Naive B cell (primary cell): ENCODE measurements around the gene DNAAF1. TPM values are rescaled to one million over a fixed set of nuclear protein-coding genes. Genes with fewer than 3 reads are reported as not detected.
A peak's percentile ranks its signal among the peaks of the same experiment; 100 is the strongest.

Experiments
- ATAC-seq, 2 donors: fragments of 150-1000 bp; cut with Tn5 transposase; 2 replicates each; pipeline ENCODE4 v1.10.0; 2021; ENCODE audit warnings: low read depth in 2 of 2, mild to moderate bottlenecking in 2 of 2, moderate library complexity in 2 of 2
- DNase-seq: peaks from one replicate; pipeline ENCODE4 v3.0.0; 2022
- H3K27ac Mint-ChIP-seq, 6 donors: one replicate each; pipeline ENCODE4 v1.8.0; 2020 to 2022; ENCODE audit warnings: mild to moderate bottlenecking in 6 of 6, mixed read lengths in 6 of 6, moderate library complexity in 5 of 6, inconsistent platforms in 2 of 6
- H3K27me3 Mint-ChIP-seq, 3 donors: one replicate each; pipeline ENCODE4 v1.8.0; 2021 to 2022; ENCODE audit warnings: mixed read lengths in 3 of 3, mild to moderate bottlenecking in 1 of 3
- H3K36me3 Mint-ChIP-seq, 2 donors: one replicate each; pipeline ENCODE4 v1.8.0; 2020 to 2022; ENCODE audit warnings: mixed read lengths in 2 of 2, inconsistent platforms in 1 of 2, mild to moderate bottlenecking in 1 of 2
- H3K4me1 Mint-ChIP-seq, 3 donors: one replicate each; pipeline ENCODE4 v1.8.0; 2020 to 2022; ENCODE audit warnings: mixed read lengths in 3 of 3, inconsistent platforms in 1 of 3, mild to moderate bottlenecking in 1 of 3, moderate library complexity in 1 of 3
- H3K4me3 Mint-ChIP-seq, 8 donors: one replicate each; pipeline ENCODE4 v1.8.0; 2020 to 2022; ENCODE audit warnings: mild to moderate bottlenecking in 8 of 8, mixed read lengths in 8 of 8, moderate library complexity in 8 of 8, inconsistent platforms in 2 of 8
- H3K9me3 Mint-ChIP-seq, 7 donors: one replicate each; pipeline ENCODE4 v1.8.0; 2020 to 2022; ENCODE audit warnings: mixed read lengths in 7 of 7, mild to moderate bottlenecking in 5 of 7, inconsistent platforms in 2 of 7, moderate library complexity in 1 of 7
- polyA plus RNA-seq, 6 donors: library from polyadenylated mRNA; unstranded; fragments of 300-500 nt; fragmentation: Illumina TruSeq; gene quantifications; one replicate each; pipeline ENCODE4 v1.2.3, GENCODE V29; 2021; ENCODE audit warnings: low read depth in 6 of 6

Gene DNAAF1
- polyA plus RNA-seq, 6 donors from 2014 or later = 0.43 TPM; not detected in 5

DNA sequence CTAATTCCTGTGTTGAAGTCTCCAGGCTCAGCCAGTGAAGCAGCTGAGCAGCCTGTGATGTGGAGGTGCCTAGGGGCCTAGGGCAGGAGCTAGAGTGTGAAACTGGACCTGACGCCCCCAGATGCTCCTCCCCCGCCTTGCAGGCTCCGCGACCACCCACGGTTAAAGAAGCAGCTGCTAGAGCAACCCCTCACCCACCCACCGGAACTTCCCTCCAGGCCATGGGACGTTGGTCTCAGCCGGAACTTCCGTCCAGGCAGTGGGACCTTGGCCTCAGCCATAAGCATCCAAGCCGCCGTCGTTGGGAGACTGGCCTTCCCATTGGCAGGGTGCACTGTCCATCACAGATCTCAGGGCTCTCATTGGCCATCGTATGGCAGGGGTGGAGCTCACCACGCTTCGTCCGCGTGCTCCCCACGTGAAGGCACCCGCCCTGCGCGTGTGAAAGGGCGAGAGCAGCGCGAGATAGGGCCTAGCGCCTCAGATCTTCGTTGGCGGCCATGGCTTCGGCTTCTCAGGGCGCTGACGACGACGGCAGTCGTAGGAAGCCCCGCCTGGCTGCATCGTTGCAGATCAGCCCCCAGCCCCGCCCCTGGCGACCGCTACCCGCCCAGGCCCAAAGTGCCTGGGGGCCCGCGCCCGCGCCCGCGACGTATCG lies 45.8 kb downstream of the DNAAF1 start, which contains the start of gene ADAD2:
Gene ADAD2, plus strand, starts transcription at position 427 of the 658 bp plus-strand sequence. Its CDS starts 74 bp downstream, at position 501.
- Mint-ChIP-seq H3K27me3 (peaks cover 0 to 7% (median 0%) of the 10 kb centered on the region in 3 donors), H3K36me3 (no peaks in the 10 kb centered on the region), H3K27ac (no peak within 1 kb of the TSS), H3K4me1 (peaks cover 4 to 27% (median 22%) of the 10 kb centered on the region in 3 donors), H3K4me3 (peak within 1 kb of the TSS in 2 of 8 donors; percentile 9 to 64), H3K9me3 (no peaks in the 10 kb centered on the region)
- DNase-seq (no peak), ATAC-seq (no peak)

- DNase-seq (no peak), ATAC-seq (no peak)
- H3K27ac Mint-ChIP-seq = no peak overlapping the region
- peaks cover 4 to 22% (median 17%) of the 10 kb centered on the region in 3 donors for H3K4me1 Mint-ChIP-seq
- H3K4me3 Mint-ChIP-seq = peak overlapping the region in 1 of 8 donors; percentile 9
- no peaks in the 10 kb centered on the region for H3K9me3 Mint-ChIP-seq
- H3K36me3 Mint-ChIP-seq = no peaks in the 10 kb centered on the region
- peaks cover 0 to 7% (median 2%) of the 10 kb centered on the region in 3 donors for H3K27me3 Mint-ChIP-seq
Measured at GRCh38 chr16:84191466-84191865, 46.4 kb downstream of the DNAAF1 start.

GRCh38 chr16:84193480-84193879 lies 48.4 kb downstream of the DNAAF1 start:
- DNase-seq = no peak
- no peak for ATAC-seq
- no peaks in the 10 kb centered on the region for H3K9me3 Mint-ChIP-seq
- peaks cover 0 to 16% (median 13%) of the 10 kb centered on the region in 3 donors for H3K27me3 Mint-ChIP-seq
- peak overlapping the region in 7 of 8 donors; percentile 15 to 85 (median 53) for H3K4me3 Mint-ChIP-seq
- H3K4me1 Mint-ChIP-seq = peaks cover 4 to 15% (median 12%) of the 10 kb centered on the region in 3 donors
- peak overlapping the region in 3 of 6 donors; percentile 12 to 82 (median 36) for H3K27ac Mint-ChIP-seq
- no peaks in the 10 kb centered on the region for H3K36me3 Mint-ChIP-seq

- H3K9me3 Mint-ChIP-seq = no peaks in the 10 kb centered on the region
- peaks cover 0 to 17% (median 17%) of the 10 kb centered on the region in 3 donors for H3K27me3 Mint-ChIP-seq
- ATAC-seq (peak in 1 of 2 donors; percentile 15), DNase-seq (no peak)
- H3K4me1 Mint-ChIP-seq = peaks cover 4 to 15% (median 12%) of the 10 kb centered on the region in 3 donors
- peak overlapping the region in 5 of 6 donors; percentile 36 to 82 (median 67) for H3K27ac Mint-ChIP-seq
- H3K4me3 Mint-ChIP-seq = peak overlapping the region; percentile 47 to 85 (median 78)
- H3K36me3 Mint-ChIP-seq = no peaks in the 10 kb centered on the region
Measured at GRCh38 chr16:84194018-84194417, 48.9 kb downstream of the DNAAF1 start.

DNA sequence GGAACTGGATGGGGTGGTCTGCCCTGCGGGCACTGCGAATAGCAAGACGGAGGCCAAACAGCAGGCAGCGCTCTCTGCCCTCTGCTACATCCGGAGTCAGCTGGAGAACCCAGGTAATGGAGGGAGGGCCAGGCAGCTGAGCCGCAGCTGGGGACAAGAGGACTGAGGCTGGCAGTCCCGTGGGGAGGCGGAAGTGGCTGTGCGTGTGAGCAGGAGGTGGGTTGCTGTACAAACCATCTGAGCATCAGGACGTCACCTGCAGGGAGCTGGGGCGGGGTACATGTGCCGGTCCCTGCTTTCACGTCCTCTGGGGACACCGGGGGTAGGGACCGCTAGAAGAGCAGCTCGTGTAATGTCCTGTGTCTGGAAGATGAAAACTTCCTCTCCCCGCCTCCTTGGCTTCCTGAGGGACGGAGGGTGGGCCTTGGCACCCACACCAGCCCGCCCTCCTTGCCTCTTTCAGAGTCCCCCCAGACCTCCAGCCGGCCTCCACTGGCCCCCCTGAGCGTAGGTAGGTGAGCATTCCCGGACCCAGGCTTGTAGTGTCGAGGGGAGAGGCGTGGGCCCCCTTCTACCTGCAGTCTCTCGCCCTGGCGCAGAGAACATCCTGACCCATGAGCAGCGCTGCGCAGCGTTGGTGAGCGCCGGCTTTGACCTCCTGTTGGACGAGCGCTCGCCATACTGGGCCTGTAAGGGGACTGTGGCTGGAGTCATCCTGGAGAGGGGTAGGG lies 49.5 kb downstream of the DNAAF1 start:
- H3K9me3 Mint-ChIP-seq = no peaks in the 10 kb centered on the region
- ATAC-seq (peak; percentile 85 to 86), DNase-seq (peak; percentile 57)
- peak overlapping the region; percentile 11 to 84 (median 78) for H3K27ac Mint-ChIP-seq
- peaks cover 4 to 15% (median 12%) of the 10 kb centered on the region in 3 donors for H3K4me1 Mint-ChIP-seq
- H3K27me3 Mint-ChIP-seq = peaks cover 0 to 17% (median 17%) of the 10 kb centered on the region in 3 donors
- no peaks in the 10 kb centered on the region for H3K36me3 Mint-ChIP-seq
- peak overlapping the region; percentile 53 to 85 (median 82) for H3K4me3 Mint-ChIP-seq

GRCh38 chr16:84195201-84196093 lies 50.3 kb downstream of the DNAAF1 start:
- H3K9me3 Mint-ChIP-seq = no peaks in the 10 kb centered on the region

GRCh38 chr16:84196101-84196500 lies 51.0 kb downstream of the DNAAF1 start:
- Mint-ChIP-seq H3K4me1 (peaks cover 4 to 15% (median 12%) of the 10 kb centered on the region in 3 donors), H3K27me3 (peaks cover 0 to 17% (median 17%) of the 10 kb centered on the region in 3 donors), H3K36me3 (no peaks in the 10 kb centered on the region), H3K4me3 (no peak overlapping the region), H3K27ac (peak overlapping the region in 1 of 6 donors; percentile 70), H3K9me3 (no peaks in the 10 kb centered on the region)
- no peak for DNase-seq
- ATAC-seq = no peak

More at GRCh38 chr16:84195201-84196093, 50.3 kb downstream of the DNAAF1 start:
- peaks cover 4 to 15% (median 12%) of the 10 kb centered on the region in 3 donors for H3K4me1 Mint-ChIP-seq
- H3K4me3 Mint-ChIP-seq = no peak overlapping the region
- ATAC-seq (no peak), DNase-seq (no peak)
- H3K27ac Mint-ChIP-seq = no peak overlapping the region
- peaks cover 0 to 17% (median 17%) of the 10 kb centered on the region in 3 donors for H3K27me3 Mint-ChIP-seq
- no peaks in the 10 kb centered on the region for H3K36me3 Mint-ChIP-seq

GRCh38 chr16:84196727-84197394 lies 51.8 kb downstream of the DNAAF1 start:
- DNase-seq (no peak), ATAC-seq (no peak)
- peak overlapping the region in 1 of 6 donors; percentile 70 for H3K27ac Mint-ChIP-seq
- H3K27me3 Mint-ChIP-seq = peaks cover 0 to 17% (median 17%) of the 10 kb centered on the region in 3 donors
- no peaks in the 10 kb centered on the region for H3K36me3 Mint-ChIP-seq
- H3K4me3 Mint-ChIP-seq = no peak overlapping the region
- H3K4me1 Mint-ChIP-seq = peaks cover 4 to 15% (median 12%) of the 10 kb centered on the region in 3 donors
- H3K9me3 Mint-ChIP-seq = no peaks in the 10 kb centered on the region

- Mint-ChIP-seq H3K9me3 (no peaks in the 10 kb centered on the region), H3K27me3 (peaks cover 0 to 17% (median 17%) of the 10 kb centered on the region in 3 donors), H3K4me1 (peaks cover 4 to 15% (median 12%) of the 10 kb centered on the region in 3 donors), H3K36me3 (no peaks in the 10 kb centered on the region), H3K4me3 (no peak overlapping the region), H3K27ac (peak overlapping the region in 1 of 6 donors; percentile 26)
- no peak for ATAC-seq
- DNase-seq = no peak
Measured at GRCh38 chr16:84197466-84198128, 52.5 kb downstream of the DNAAF1 start.

- Mint-ChIP-seq H3K4me1 (peaks cover 4 to 13% (median 12%) of the 10 kb centered on the region in 3 donors), H3K27me3 (peaks cover 0 to 17% (median 17%) of the 10 kb centered on the region in 3 donors), H3K4me3 (peak overlapping the region in 1 of 8 donors; percentile 20), H3K27ac (peak overlapping the region in 1 of 6 donors; percentile 70), H3K36me3 (no peaks in the 10 kb centered on the region), H3K9me3 (no peaks in the 10 kb centered on the region)
- ATAC-seq (no peak), DNase-seq (no peak)
Measured at GRCh38 chr16:84198401-84198800, 53.3 kb downstream of the DNAAF1 start.

GRCh38 chr16:84199097-84199496 lies 54.0 kb downstream of the DNAAF1 start:
- Mint-ChIP-seq H3K27ac (peak overlapping the region in 2 of 6 donors; percentile 16 to 79), H3K4me1 (peaks cover 4 to 7% (median 6%) of the 10 kb centered on the region in 3 donors), H3K36me3 (no peaks in the 10 kb centered on the region), H3K4me3 (no peak overlapping the region), H3K9me3 (no peaks in the 10 kb centered on the region), H3K27me3 (peaks cover 0 to 17% (median 15%) of the 10 kb centered on the region in 3 donors)
- no peak for DNase-seq
- no peak for ATAC-seq

GRCh38 chr16:84199861-84200260 lies 54.8 kb downstream of the DNAAF1 start:
- H3K4me1 Mint-ChIP-seq = no peaks in the 10 kb centered on the region
- no peak for ATAC-seq
- peaks cover 0 to 17% (median 10%) of the 10 kb centered on the region in 3 donors for H3K27me3 Mint-ChIP-seq
- no peaks in the 10 kb centered on the region for H3K36me3 Mint-ChIP-seq
- DNase-seq = no peak
- no peak overlapping the region for H3K4me3 Mint-ChIP-seq
- no peak overlapping the region for H3K27ac Mint-ChIP-seq
- no peaks in the 10 kb centered on the region for H3K9me3 Mint-ChIP-seq
